OCI-LY7 (cell line): ENCODE data around the gene TMIGD1. TPM values are rescaled to one million over a fixed set of nuclear protein-coding genes. Genes with fewer than 3 reads are reported as not detected.

ENCODE experiments used
- BruUV-seq: library from RNA; stranded (reverse); fragments of 400-500 nt; replicated peaks from 2 replicates; lab custom pipeline; 2021; lab: Mats Ljungman, UMichigan
- CTCF ChIA-PET: fragments of 300-600 bp; sonication (Branson Sonifier 250); formaldehyde crosslinking; loops from one replicate; lab custom pipeline; 2022; ENCODE audit warnings: antibody characterized with exemption; ENCODE audit not compliant: unreplicated experiment; lab: Charles Lee
- POLR2A ChIA-PET: fragments of 300-600 bp; sonication (Branson Sonifier 250); formaldehyde crosslinking; loops from one replicate; lab custom pipeline; 2022; ENCODE audit warnings: antibody characterized with exemption; lab: Charles Lee
- DNase-seq: peaks from one replicate; pipeline ENCODE4 v3.0.0-alpha.2; 2015; ENCODE audit warnings: low spot score
- H2AFZ ChIP-seq: fragments of 200-600 bp; sonication (generic), shearing (Covaris generic); 2 replicates; pipeline ENCODE4 v1.6.1; 2014; ENCODE audit warnings: mild to moderate bottlenecking, antibody characterized with exemption, low read length, moderate library complexity
- H3K27ac ChIP-seq: fragments of 200-600 bp; sonication (generic); 2 replicates; pipeline ENCODE4 v1.5.1; 2014; ENCODE audit warnings: mixed run types, low read depth, mild to moderate bottlenecking, moderate library complexity, low read length, inconsistent platforms; ENCODE audit not compliant: poor library complexity, severe bottlenecking
- H3K36me3 ChIP-seq: fragments of 200-600 bp; sonication (generic); 2 replicates; pipeline ENCODE4 v1.6.1; 2014; ENCODE audit warnings: mild to moderate bottlenecking, antibody characterized with exemption, low read length, moderate library complexity, mixed read lengths; ENCODE audit not compliant: insufficient read depth
- H3K4me1 ChIP-seq: fragments of 200-600 bp; sonication (generic); 2 replicates; pipeline ENCODE4 v1.5.1; 2014; ENCODE audit warnings: mild to moderate bottlenecking, low read length; ENCODE audit not compliant: insufficient read depth, poor library complexity, severe bottlenecking
- H3K4me2 ChIP-seq: fragments of 200-600 bp; sonication (generic); 2 replicates; pipeline ENCODE4 v1.6.1; 2014; ENCODE audit warnings: mild to moderate bottlenecking, low read length
- H3K4me3 ChIP-seq: fragments of 200-600 bp; sonication (generic); 2 replicates; pipeline ENCODE4 v1.5.1; 2014; ENCODE audit warnings: mild to moderate bottlenecking, low read depth, low read length; ENCODE audit not compliant: poor library complexity, severe bottlenecking
- H3K79me2 ChIP-seq: fragments of 200-600 bp; sonication (generic); 2 replicates; pipeline ENCODE4 v1.6.1; 2016; ENCODE audit warnings: low read depth, mild to moderate bottlenecking, low read length, moderate library complexity, mixed read lengths; ENCODE audit not compliant: insufficient read depth
- H3K9me2 ChIP-seq: fragments of 200-600 bp; sonication (generic); 2 replicates; pipeline ENCODE4 v1.6.1; 2016; ENCODE audit warnings: mild to moderate bottlenecking, low read length, mixed read lengths; ENCODE audit not compliant: insufficient read depth
- H3K9me3 ChIP-seq: fragments of 200-600 bp; sonication (generic); 2 replicates; pipeline ENCODE4 v1.6.1; 2014; ENCODE audit warnings: mild to moderate bottlenecking, mixed run types, low read length, mixed read lengths
- H4K20me1 ChIP-seq: fragments of 200-600 bp; sonication (generic); 2 replicates; pipeline ENCODE4 v1.6.1; 2014; ENCODE audit warnings: mild to moderate bottlenecking, antibody characterized with exemption, low read length, moderate library complexity, mixed read lengths; ENCODE audit not compliant: insufficient read depth
- CTCF ChIP-seq: fragments of 200-600 bp; sonication (generic); conservative IDR thresholded peaks from 2 replicates; pipeline ENCODE4 v1.5.1; 2014; ENCODE audit warnings: mild to moderate bottlenecking, antibody characterized with exemption, low read length, moderate library complexity, mixed read lengths
- EZH2phosphoT487 ChIP-seq: fragments of 200-600 bp; sonication (generic); IDR thresholded peaks from 2 replicates; pipeline ENCODE4 v1.6.1; 2018; ENCODE audit warnings: low read depth, borderline replicate concordance, mild to moderate bottlenecking, mixed run types, antibody characterized with exemption, low read length, moderate library complexity, mixed read lengths
- intact Hi-C: fragments of 100-400 bp; cut with micrococcal nuclease; formaldehyde crosslinking; loops from one replicate; pipeline ENCODE4 v1.10.0; 2022; ENCODE audit not compliant: unreplicated experiment
- total RNA-seq, 2 experiments: library from RNA; depleted of rRNA in 1 of 2; stranded (reverse); fragments of >200 nt in 1 of 2; shearing (Covaris generic) in 1 of 2; gene quantifications; 2 replicates each; pipeline ENCODE4 v1.2.3, GENCODE V29; 2014 to 2022

The TMIGD1 gene
- total RNA-seq, 2 experiments from 2014 or later: not detected

GRCh38 chr17:30323262-30323894 lies 10.5 kb downstream of the TMIGD1 start:
- no TSS peak for BruUV-seq
- H3K9me2 ChIP-seq: no peaks in the 10 kb centered on the region
- no peaks in the 10 kb centered on the region for H3K9me3 ChIP-seq
- CTCF ChIA-PET: interaction anchor here (1.0 kb wide), 2 partner anchors 13 to 219 kb away, joined by 3 to 6 read pairs; no protein-coding TSS in a partner anchor
- H3K36me3 ChIP-seq: no peaks in the 10 kb centered on the region
- peak overlapping the region; percentile 41 for H2AFZ ChIP-seq
- H3K4me2 ChIP-seq: peak overlapping the region; percentile 74
- H4K20me1 ChIP-seq: no peaks in the 10 kb centered on the region
- no peaks in the 10 kb centered on the region for H3K79me2 ChIP-seq
- peak overlapping the region; percentile 63 for H3K4me3 ChIP-seq
- H3K4me1 ChIP-seq: peaks cover 64% of the 10 kb centered on the region
- peak overlapping the region; percentile 96 for H3K27ac ChIP-seq
- intact Hi-C loops: no loop called here
- DNase-seq: peak; percentile 87
- TF ChIP-seq CTCF (no peak), EZH2phosphoT487 (no peak)
- POLR2A ChIA-PET: interaction anchor here (0.9 to 1.7 kb wide), 4 partner anchors 10 to 218 kb away, joined by 3 to 10 read pairs (median 4); partner anchors contain the start of gene TMIGD1

GRCh38 chr17:30321314-30321713 lies 12.5 kb downstream of the TMIGD1 start:
- POLR2A ChIA-PET: interaction anchor here (0.6 to 2.4 kb wide), 3 partner anchors 10 to 30 kb away, joined by 3 to 7 read pairs (median 7); partner anchors contain the start of gene BLMH
- H2AFZ ChIP-seq: peak overlapping the region; percentile 28; the same call in 1 of the 2 replicates
- no TSS peak for BruUV-seq
- DNase-seq: no peak
- H3K9me3 ChIP-seq: no peaks in the 10 kb centered on the region
- TF ChIP-seq CTCF (no peak), EZH2phosphoT487 (no peak)
- H3K4me3 ChIP-seq: no peak overlapping the region
- peak overlapping the region; percentile 74 for H3K4me2 ChIP-seq
- H3K9me2 ChIP-seq: no peaks in the 10 kb centered on the region
- peaks cover 67% of the 10 kb centered on the region for H3K4me1 ChIP-seq
- no peaks in the 10 kb centered on the region for H3K36me3 ChIP-seq
- peak overlapping the region; percentile 96 for H3K27ac ChIP-seq
- CTCF ChIA-PET: interaction anchor here (0.6 kb wide), 1 partner anchor 15 kb away, joined by 3 read pairs; no protein-coding TSS in a partner anchor
- H4K20me1 ChIP-seq: no peaks in the 10 kb centered on the region
- intact Hi-C loops: no loop called here
- no peaks in the 10 kb centered on the region for H3K79me2 ChIP-seq

GRCh38 chr17:30318155-30318554 lies 15.7 kb downstream of the TMIGD1 start:
- Histone ChIP-seq H3K79me2 (no peaks in the 10 kb centered on the region), H2AFZ (no peak overlapping the region), H3K4me3 (no peak overlapping the region), H3K9me3 (no peaks in the 10 kb centered on the region), H3K36me3 (no peaks in the 10 kb centered on the region), H4K20me1 (no peaks in the 10 kb centered on the region), H3K9me2 (no peaks in the 10 kb centered on the region), H3K27ac (no peak overlapping the region), H3K4me1 (peaks cover 42% of the 10 kb centered on the region), H3K4me2 (no peak overlapping the region)
- ChIA-PET POLR2A (interaction anchor here (1.0 kb wide), 1 partner anchor 9 kb away, joined by 5 read pairs; no protein-coding TSS in a partner anchor), CTCF (no interaction called here)
- no TSS peak for BruUV-seq
- intact Hi-C loops: no loop called here
- TF ChIP-seq CTCF (no peak), EZH2phosphoT487 (no peak)
- DNase-seq: no peak
